ENCODE data around the gene PFKL. TPM values are rescaled to one million over a fixed set of nuclear protein-coding genes. Genes with fewer than 3 reads are reported as not detected.

PFKL gene
- total and polyA plus RNA-seq, 2 donors (not counting 1 experiment from before 2014, with no cell fraction given) = 54.8 to 125 TPM

DNA sequence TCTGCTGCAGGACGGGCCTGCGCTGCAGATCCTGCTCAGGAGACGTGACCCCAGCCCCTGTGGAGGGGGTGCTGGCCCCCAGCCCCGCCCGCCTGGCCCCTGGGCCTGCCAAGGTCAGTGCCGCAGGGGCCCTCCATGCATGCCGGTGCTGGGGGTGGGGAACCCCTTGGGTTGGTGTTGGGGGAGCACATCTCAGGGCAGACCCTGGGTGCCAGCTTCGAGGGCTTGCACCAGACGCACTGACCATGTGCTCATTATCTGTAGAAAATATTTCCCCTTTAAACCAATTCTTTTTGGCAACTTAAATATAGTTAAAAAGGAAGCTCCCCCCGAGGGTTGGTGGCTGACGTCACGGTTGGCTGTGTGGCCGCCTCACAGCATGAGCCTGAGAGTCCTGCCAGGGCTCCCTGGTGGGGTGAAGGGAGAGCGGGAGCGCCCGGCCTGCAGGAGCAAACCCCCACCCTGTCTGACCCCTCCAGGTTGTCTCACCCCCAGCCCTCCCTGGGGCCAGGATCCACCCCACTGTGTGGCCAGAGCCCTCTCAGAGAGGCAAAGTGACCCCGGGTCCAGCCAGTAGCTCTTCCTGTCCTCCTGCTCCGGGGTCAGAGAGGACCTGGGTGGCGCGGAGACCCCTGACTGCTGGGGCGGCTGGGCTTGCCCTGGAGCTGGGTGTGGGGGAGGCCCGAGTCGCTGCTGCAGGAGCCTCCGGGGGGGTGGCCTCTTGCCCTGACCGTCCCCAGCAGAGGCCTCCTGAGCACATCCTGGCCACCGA lies 5.3 kb upstream of the PFKL start:
- no peak overlapping the region for H3K27ac ChIP-seq (ENCODE audit: insufficient read depth, low read length)
- H3K9me3 ChIP-seq (ENCODE audit: control insufficient read depth, insufficient read depth, low read depth, low read length) = no peaks in the 10 kb centered on the region
- no peaks in the 10 kb centered on the region for H3K79me2 ChIP-seq (ENCODE audit: control insufficient read depth, insufficient read depth, low read length)
- H3K27me3 ChIP-seq (ENCODE audit: control insufficient read depth, insufficient read depth, low read length) = no peaks in the 10 kb centered on the region
- no peak overlapping the region for H3K4me3 ChIP-seq (replicated peaks in 1 of 4; ENCODE audit: control extremely low read depth in 1 of 4, insufficient read depth in 1 of 4, low read depth in 3 of 4, low read length in 4 of 4)
- no peak overlapping the region for H3K9ac ChIP-seq (ENCODE audit: insufficient read depth, low read length)
- TF ChIP-seq, protein P1, sequence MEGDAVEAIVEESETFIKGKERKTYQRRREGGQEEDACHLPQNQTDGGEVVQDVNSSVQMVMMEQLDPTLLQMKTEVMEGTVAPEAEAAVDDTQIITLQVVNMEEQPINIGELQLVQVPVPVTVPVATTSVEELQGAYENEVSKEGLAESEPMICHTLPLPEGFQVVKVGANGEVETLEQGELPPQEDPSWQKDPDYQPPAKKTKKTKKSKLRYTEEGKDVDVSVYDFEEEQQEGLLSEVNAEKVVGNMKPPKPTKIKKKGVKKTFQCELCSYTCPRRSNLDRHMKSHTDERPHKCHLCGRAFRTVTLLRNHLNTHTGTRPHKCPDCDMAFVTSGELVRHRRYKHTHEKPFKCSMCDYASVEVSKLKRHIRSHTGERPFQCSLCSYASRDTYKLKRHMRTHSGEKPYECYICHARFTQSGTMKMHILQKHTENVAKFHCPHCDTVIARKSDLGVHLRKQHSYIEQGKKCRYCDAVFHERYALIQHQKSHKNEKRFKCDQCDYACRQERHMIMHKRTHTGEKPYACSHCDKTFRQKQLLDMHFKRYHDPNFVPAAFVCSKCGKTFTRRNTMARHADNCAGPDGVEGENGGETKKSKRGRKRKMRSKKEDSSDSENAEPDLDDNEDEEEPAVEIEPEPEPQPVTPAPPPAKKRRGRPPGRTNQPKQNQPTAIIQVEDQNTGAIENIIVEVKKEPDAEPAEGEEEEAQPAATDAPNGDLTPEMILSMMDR (conservative IDR thresholded peaks at IDR 0.05 in 1 of 2, IDR thresholded peaks at IDR 0.05 in 1 of 2; ENCODE audit: low read depth in 1 of 2, low read length in 2 of 2) = no peak
- no peak for TF ChIP-seq EZH2 (IDR thresholded peaks at IDR 0.05; ENCODE audit: low read length, missing control alignments)
- no peak overlapping the region for H3K4me2 ChIP-seq (ENCODE audit: extremely low read depth, insufficient read depth, low read length)
- H4K20me1 ChIP-seq (ENCODE audit: control insufficient read depth, extremely low read depth, insufficient read depth, low read length) = no peaks in the 10 kb centered on the region
- no peaks in the 10 kb centered on the region for H3K36me3 ChIP-seq (ENCODE audit: control insufficient read depth, insufficient read depth, low read length)
- no peak overlapping the region for H2AFZ ChIP-seq (ENCODE audit: low read length)
- H3K4me1 ChIP-seq (ENCODE audit: control insufficient read depth, extremely low read depth, insufficient read depth, low read length) = peaks cover 2% of the 10 kb centered on the region
- DNase-seq (ENCODE audit: low read depth in 2 of 2) = peak in 1 of 2 donors; percentile 53

DNA sequence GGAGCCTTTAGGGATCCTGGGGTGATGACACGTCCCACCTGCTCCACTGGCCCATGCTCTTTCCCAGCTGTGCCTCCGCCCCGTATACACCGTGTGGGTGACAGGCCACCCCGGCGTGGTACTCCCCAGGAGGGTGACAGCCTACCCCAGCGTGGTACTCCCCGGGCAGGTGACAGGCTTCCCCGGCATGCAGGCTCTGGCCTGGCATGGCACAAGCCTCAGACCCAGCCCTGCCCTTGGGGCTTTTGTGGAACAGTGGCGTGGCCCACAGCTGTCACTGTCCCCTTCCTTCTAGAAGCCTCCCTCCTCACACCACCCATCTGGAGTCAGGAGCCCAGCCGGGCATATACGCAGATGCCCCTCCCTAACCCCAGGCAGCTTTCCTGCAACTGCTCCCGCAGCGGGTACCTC lies 4.7 kb upstream of the PFKL start:
- Histone ChIP-seq H3K4me3 (replicated peaks in 1 of 4; ENCODE audit: control extremely low read depth in 1 of 4, insufficient read depth in 1 of 4, low read depth in 3 of 4, low read length in 4 of 4) (no peak overlapping the region), H3K27me3 (ENCODE audit: control insufficient read depth, insufficient read depth, low read length) (no peaks in the 10 kb centered on the region), H2AFZ (ENCODE audit: low read length) (no peak overlapping the region), H3K4me1 (ENCODE audit: control insufficient read depth, extremely low read depth, insufficient read depth, low read length) (peaks cover 2% of the 10 kb centered on the region), H3K36me3 (ENCODE audit: control insufficient read depth, insufficient read depth, low read length) (no peaks in the 10 kb centered on the region), H3K9me3 (ENCODE audit: control insufficient read depth, insufficient read depth, low read depth, low read length) (no peaks in the 10 kb centered on the region), H3K9ac (ENCODE audit: insufficient read depth, low read length) (no peak overlapping the region), H4K20me1 (ENCODE audit: control insufficient read depth, extremely low read depth, insufficient read depth, low read length) (no peaks in the 10 kb centered on the region), H3K79me2 (ENCODE audit: control insufficient read depth, insufficient read depth, low read length) (no peaks in the 10 kb centered on the region), H3K4me2 (ENCODE audit: extremely low read depth, insufficient read depth, low read length) (no peak overlapping the region), H3K27ac (ENCODE audit: insufficient read depth, low read length) (no peak overlapping the region)
- no peak for DNase-seq (ENCODE audit: low read depth in 2 of 2)
- no peak for TF ChIP-seq EZH2 (IDR thresholded peaks at IDR 0.05; ENCODE audit: low read length, missing control alignments)
- TF ChIP-seq, protein P1 (conservative IDR thresholded peaks at IDR 0.05 in 1 of 2, IDR thresholded peaks at IDR 0.05 in 1 of 2; ENCODE audit: low read depth in 1 of 2, low read length in 2 of 2) = no peak

DNA sequence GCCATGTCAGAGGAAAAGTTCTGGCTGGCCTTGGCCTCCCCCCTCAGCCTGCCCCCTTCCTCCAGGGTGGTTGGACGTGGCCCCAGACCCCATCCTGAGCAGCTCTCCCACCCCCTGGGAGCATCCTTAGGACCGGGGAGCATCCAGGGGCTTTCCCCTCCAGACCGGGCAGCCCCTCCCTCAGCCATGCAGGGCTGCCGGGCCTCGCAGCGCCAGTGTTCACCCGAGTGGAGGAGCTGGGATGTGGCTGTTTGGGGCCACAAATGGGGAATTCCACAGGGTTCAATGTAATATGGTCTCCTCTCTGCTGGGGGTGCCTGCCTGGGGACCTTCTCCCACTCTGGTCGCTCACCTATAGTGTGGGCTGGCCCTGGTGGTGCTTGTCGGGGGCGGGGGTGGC lies 4.2 kb upstream of the PFKL start:
- Histone ChIP-seq H3K27ac (ENCODE audit: insufficient read depth, low read length) (no peak overlapping the region), H3K9ac (ENCODE audit: insufficient read depth, low read length) (no peak overlapping the region), H3K4me2 (ENCODE audit: extremely low read depth, insufficient read depth, low read length) (no peak overlapping the region), H4K20me1 (ENCODE audit: control insufficient read depth, extremely low read depth, insufficient read depth, low read length) (no peaks in the 10 kb centered on the region), H3K27me3 (ENCODE audit: control insufficient read depth, insufficient read depth, low read length) (no peaks in the 10 kb centered on the region), H3K4me1 (ENCODE audit: control insufficient read depth, extremely low read depth, insufficient read depth, low read length) (peaks cover 2% of the 10 kb centered on the region), H3K9me3 (ENCODE audit: control insufficient read depth, insufficient read depth, low read depth, low read length) (no peaks in the 10 kb centered on the region), H3K36me3 (ENCODE audit: control insufficient read depth, insufficient read depth, low read length) (no peaks in the 10 kb centered on the region), H3K79me2 (ENCODE audit: control insufficient read depth, insufficient read depth, low read length) (peaks cover 2% of the 10 kb centered on the region), H3K4me3 (replicated peaks in 1 of 4; ENCODE audit: control extremely low read depth in 1 of 4, insufficient read depth in 1 of 4, low read depth in 3 of 4, low read length in 4 of 4) (no peak overlapping the region), H2AFZ (ENCODE audit: low read length) (no peak overlapping the region)
- TF ChIP-seq EZH2 (IDR thresholded peaks at IDR 0.05; ENCODE audit: low read length, missing control alignments) = no peak
- TF ChIP-seq, protein P1 (conservative IDR thresholded peaks at IDR 0.05 in 1 of 2, IDR thresholded peaks at IDR 0.05 in 1 of 2; ENCODE audit: low read depth in 1 of 2, low read length in 2 of 2) = no peak
- DNase-seq (ENCODE audit: low read depth in 2 of 2) = no peak
